Measurements from ENCODE around the gene C11orf68.

C11orf68 gene

GRCh38 chr11:65872586-65873317 is 46.1 kb downstream of the C11orf68 start, which contains the start of gene EFEMP2:
Gene EFEMP2 (minus strand): TSS chr11:65872800. CDS start chr11:65872354, 446 bp downstream.
- in situ Hi-C loops (cut with MboI; ENCODE audit: low sequenced_read_pairs), result no loop called here

GRCh38 chr11:65871811-65872548 is 46.9 kb downstream of the C11orf68 start:
- in situ Hi-C loops (cut with MboI; ENCODE audit: low sequenced_read_pairs), result no loop called here

GRCh38 chr11:65870706-65871681 is 47.9 kb downstream of the C11orf68 start:
- in situ Hi-C loops (cut with MboI; ENCODE audit: low sequenced_read_pairs), result no loop called here

GRCh38 chr11:65870307-65870658 is 48.6 kb downstream of the C11orf68 start:
- in situ Hi-C loops (cut with MboI; ENCODE audit: low sequenced_read_pairs), result no loop called here

- in situ Hi-C loops (cut with MboI; ENCODE audit: low sequenced_read_pairs), result no loop called here
These were observed 49.1 kb downstream of the C11orf68 start for GRCh38 chr11:65869643-65870306.

- in situ Hi-C loops (cut with MboI; ENCODE audit: low sequenced_read_pairs), result no loop called here
These were observed 50.0 kb downstream of the C11orf68 start for GRCh38 chr11:65868907-65869306.

GRCh38 chr11:65868076-65868667 is 50.7 kb downstream of the C11orf68 start:
- in situ Hi-C loops (cut with MboI; ENCODE audit: low sequenced_read_pairs), result no loop called here

GRCh38 chr11:65867284-65868071 is 51.4 kb downstream of the C11orf68 start:
- in situ Hi-C loops (cut with MboI; ENCODE audit: low sequenced_read_pairs), result no loop called here

Data from HL-60/S4 (cell line).